ENCODE data around the gene PRKN.

Gene PRKN

GRCh38 chr6:162099685-162100084, 627.9 kb downstream of the PRKN start:
- H3K27ac ChIP-seq: no peak overlapping the region
- TF ChIP-seq ZFX (IDR thresholded peaks at IDR 0.05; ENCODE audit: borderline replicate concordance) (no peak), CTCF (IDR thresholded peaks at IDR 0.05) (no peak)

- no peak overlapping the region for H3K27ac ChIP-seq
- no peak for TF ChIP-seq ZFX (IDR thresholded peaks at IDR 0.05; ENCODE audit: borderline replicate concordance)
- no peak for TF ChIP-seq CTCF (IDR thresholded peaks at IDR 0.05)
Observed at GRCh38 chr6:162092816-162093502, 634.6 kb downstream of the PRKN start.

GRCh38 chr6:162090734-162091133, 636.8 kb downstream of the PRKN start:
- no peak overlapping the region for H3K27ac ChIP-seq
- TF ChIP-seq ZFX (IDR thresholded peaks at IDR 0.05; ENCODE audit: borderline replicate concordance) (no peak), CTCF (IDR thresholded peaks at IDR 0.05) (no peak)

- TF ChIP-seq CTCF (IDR thresholded peaks at IDR 0.05): no peak
- TF ChIP-seq ZFX (IDR thresholded peaks at IDR 0.05; ENCODE audit: borderline replicate concordance): no peak
- H3K27ac ChIP-seq: no peak overlapping the region
Observed at GRCh38 chr6:162088091-162088490, 639.5 kb downstream of the PRKN start.

GRCh38 chr6:162085561-162085960, 642.0 kb downstream of the PRKN start:
- TF ChIP-seq ZFX (IDR thresholded peaks at IDR 0.05; ENCODE audit: borderline replicate concordance): no peak
- no peak for TF ChIP-seq CTCF (IDR thresholded peaks at IDR 0.05)
- no peak overlapping the region for H3K27ac ChIP-seq

GRCh38 chr6:162082520-162082919, 645.0 kb downstream of the PRKN start:
- no peak for TF ChIP-seq CTCF (IDR thresholded peaks at IDR 0.05)
- TF ChIP-seq ZFX (IDR thresholded peaks at IDR 0.05; ENCODE audit: borderline replicate concordance): no peak

GRCh38 chr6:162078667-162079066, 648.9 kb downstream of the PRKN start:
- no peak overlapping the region for H3K27ac ChIP-seq
- TF ChIP-seq CTCF (IDR thresholded peaks at IDR 0.05) (no peak), ZFX (IDR thresholded peaks at IDR 0.05; ENCODE audit: borderline replicate concordance) (no peak)

More at GRCh38 chr6:162082520-162082919, 645.0 kb downstream of the PRKN start:
- H3K27ac ChIP-seq: no peak overlapping the region

Data from 22Rv1 (cell line).